Cardiac muscle cell (in vitro differentiated cells and primary cell): ENCODE measurements around the gene ERBB4. TPM values are rescaled to one million over a fixed set of nuclear protein-coding genes. Genes with fewer than 3 reads are reported as not detected.
"Not testable (repeated sequence)": the region's sequence is repeated elsewhere in the genome, so short reads cannot be mapped to it uniquely, and the experiment has no call there.

Experiments
- DNase-seq, 2 donors: peaks; one replicate each; pipeline versions ENCODE4 v3.0.0 to v3.0.0-alpha.2; 2010 to 2017; ENCODE audit warnings: low read depth in 1 of 2, low spot score in 1 of 2
- H3K27ac ChIP-seq: fragments of 200-600 bp; sonication (generic); 2 replicates; pipeline ENCODE4 v1.5.1; 2016
- H3K27me3 ChIP-seq: fragments of 200-600 bp; sonication (generic); 2 replicates; pipeline ENCODE4 v1.6.0; 2016; ENCODE audit warnings: control low read depth
- H3K36me3 ChIP-seq: fragments of 200-600 bp; sonication (generic); 2 replicates; pipeline ENCODE4 v1.5.1; 2016; ENCODE audit warnings: control low read depth
- H3K4me1 ChIP-seq: fragments of 200-600 bp; sonication (generic); 2 replicates; pipeline ENCODE4 v1.8.1; 2017; ENCODE audit warnings: low read depth, mild to moderate bottlenecking, mixed run types
- H3K4me3 ChIP-seq: fragments of 200-600 bp; sonication (generic); 2 replicates; pipeline ENCODE4 v1.5.1; 2016; ENCODE audit warnings: mild to moderate bottlenecking
- H3K9me3 ChIP-seq: fragments of 200-600 bp; sonication (generic); 2 replicates; pipeline ENCODE4 v1.5.1; 2017; ENCODE audit warnings: low read depth, mild to moderate bottlenecking, control low read depth
- polyA plus RNA-seq: library from polyadenylated mRNA; unstranded; fragments of >200 nt; fragmentation: Nextera tagmentation; extraction: Ambion mirVana; gene quantifications from 2 replicates; pipeline ENCODE4 v1.2.1, GENCODE V29; 2016
- total RNA-seq: library from RNA; depleted of rRNA; stranded (reverse); fragments of >200 nt; gene quantifications from 2 replicates; pipeline ENCODE4 v1.2.3, GENCODE V29; 2016
- TF ChIP-seq, protein P1 (sequence below): IDR thresholded peaks from 2 replicates; pipeline ENCODE4 v1.5.1; 2012; ENCODE audit warnings: low read depth, mild to moderate bottlenecking, low read length

The ERBB4 gene
- total and polyA plus RNA-seq, 2 experiments from 2014 or later = 38.1 to 42.1 TPM

GRCh38 chr2:211591426-211591825, 947.2 kb downstream of the ERBB4 start:
- peak in 1 of 2 donors; percentile 71 for DNase-seq
- H3K9me3 ChIP-seq = no peaks in the 10 kb centered on the region
- TF ChIP-seq, protein P1, sequence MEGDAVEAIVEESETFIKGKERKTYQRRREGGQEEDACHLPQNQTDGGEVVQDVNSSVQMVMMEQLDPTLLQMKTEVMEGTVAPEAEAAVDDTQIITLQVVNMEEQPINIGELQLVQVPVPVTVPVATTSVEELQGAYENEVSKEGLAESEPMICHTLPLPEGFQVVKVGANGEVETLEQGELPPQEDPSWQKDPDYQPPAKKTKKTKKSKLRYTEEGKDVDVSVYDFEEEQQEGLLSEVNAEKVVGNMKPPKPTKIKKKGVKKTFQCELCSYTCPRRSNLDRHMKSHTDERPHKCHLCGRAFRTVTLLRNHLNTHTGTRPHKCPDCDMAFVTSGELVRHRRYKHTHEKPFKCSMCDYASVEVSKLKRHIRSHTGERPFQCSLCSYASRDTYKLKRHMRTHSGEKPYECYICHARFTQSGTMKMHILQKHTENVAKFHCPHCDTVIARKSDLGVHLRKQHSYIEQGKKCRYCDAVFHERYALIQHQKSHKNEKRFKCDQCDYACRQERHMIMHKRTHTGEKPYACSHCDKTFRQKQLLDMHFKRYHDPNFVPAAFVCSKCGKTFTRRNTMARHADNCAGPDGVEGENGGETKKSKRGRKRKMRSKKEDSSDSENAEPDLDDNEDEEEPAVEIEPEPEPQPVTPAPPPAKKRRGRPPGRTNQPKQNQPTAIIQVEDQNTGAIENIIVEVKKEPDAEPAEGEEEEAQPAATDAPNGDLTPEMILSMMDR = no peak
- H3K27me3 ChIP-seq = no peaks in the 10 kb centered on the region
- no peaks in the 10 kb centered on the region for H3K36me3 ChIP-seq
- no peak overlapping the region for H3K4me3 ChIP-seq
- H3K27ac ChIP-seq = peak overlapping the region; percentile 96
- peaks cover 28% of the 10 kb centered on the region for H3K4me1 ChIP-seq

DNA sequence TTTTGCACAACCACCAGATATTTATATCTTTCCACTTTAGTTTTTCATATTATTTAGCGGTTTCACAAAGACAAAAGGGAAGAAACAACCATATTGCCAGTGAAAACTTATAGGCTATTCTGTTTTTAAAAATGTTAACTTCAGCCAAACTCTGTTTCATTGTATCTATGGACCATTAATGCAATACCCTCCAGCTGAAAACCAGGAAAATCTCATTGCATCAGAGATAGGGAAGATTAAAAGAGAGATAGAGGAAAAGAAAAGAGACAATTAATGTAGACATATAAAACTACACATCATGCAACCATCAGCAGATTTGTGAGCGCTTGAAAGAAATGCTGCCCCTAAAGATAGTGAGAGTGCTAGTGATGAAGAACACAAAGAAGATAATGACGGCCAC, 970.2 kb downstream of the ERBB4 start:
- no peak overlapping the region for H3K4me3 ChIP-seq
- H3K27me3 ChIP-seq = no peaks in the 10 kb centered on the region
- H3K4me1 ChIP-seq = no peaks in the 10 kb centered on the region
- DNase-seq = no peak
- no peaks in the 10 kb centered on the region for H3K9me3 ChIP-seq
- TF ChIP-seq, protein P1 = no peak
- no peaks in the 10 kb centered on the region for H3K36me3 ChIP-seq
- no peak overlapping the region for H3K27ac ChIP-seq

DNA sequence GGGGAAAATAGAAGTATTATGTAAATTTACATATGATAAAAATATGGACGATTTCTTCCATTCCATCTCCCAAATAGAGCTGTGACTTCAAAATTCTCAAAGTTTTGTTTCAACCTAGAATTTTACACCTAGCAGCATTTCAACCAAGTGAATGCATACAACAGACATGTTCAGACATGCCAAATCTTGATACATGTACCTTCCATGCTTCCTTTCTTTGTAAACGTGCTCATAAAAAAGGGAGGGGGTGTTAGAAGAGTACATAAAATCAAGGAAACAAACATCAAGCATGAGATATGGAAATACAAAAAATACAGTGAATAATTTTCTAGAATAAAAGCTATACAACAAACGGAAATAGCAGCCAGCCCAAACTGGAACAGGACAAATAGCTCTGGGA, 974.2 kb downstream of the ERBB4 start:
- no peak for DNase-seq
- peaks cover 7% of the 10 kb centered on the region for H3K36me3 ChIP-seq
- no peak overlapping the region for H3K4me3 ChIP-seq
- no peak overlapping the region for H3K27ac ChIP-seq
- no peaks in the 10 kb centered on the region for H3K4me1 ChIP-seq
- H3K9me3 ChIP-seq = no peaks in the 10 kb centered on the region
- H3K27me3 ChIP-seq = no peaks in the 10 kb centered on the region
- TF ChIP-seq, protein P1 = no peak

GRCh38 chr2:211545582-211545981, 993.0 kb downstream of the ERBB4 start:
- no peak for DNase-seq
- Histone ChIP-seq H3K4me1 (peaks cover 4% of the 10 kb centered on the region), H3K27me3 (no peaks in the 10 kb centered on the region), H3K9me3 (no peaks in the 10 kb centered on the region), H3K27ac (no peak overlapping the region), H3K36me3 (no peaks in the 10 kb centered on the region), H3K4me3 (no peak overlapping the region)
- TF ChIP-seq, protein P1 = no peak

DNA sequence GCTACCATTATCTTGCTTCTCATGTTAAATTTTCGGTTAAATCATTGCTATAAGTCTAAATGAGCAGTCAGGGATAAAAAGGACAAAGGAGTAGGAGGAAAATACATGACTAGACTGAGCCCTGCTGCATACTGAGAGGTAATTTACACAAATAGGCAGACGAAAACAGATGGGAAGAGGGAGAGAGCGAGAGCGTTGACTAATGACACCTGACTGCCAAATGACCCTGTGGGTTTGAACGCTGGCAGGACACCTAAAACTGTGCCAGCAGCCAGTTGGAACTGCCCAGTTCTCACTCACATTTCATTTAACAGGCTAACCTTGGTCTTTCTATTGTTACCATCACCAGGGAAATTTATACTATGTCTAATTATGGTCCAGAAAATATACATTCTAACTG, 1004.0 kb downstream of the ERBB4 start:
- peak in 1 of 2 donors; percentile 1 for DNase-seq
- H3K27ac ChIP-seq = peak overlapping the region; percentile 0
- no peaks in the 10 kb centered on the region for H3K9me3 ChIP-seq
- no peaks in the 10 kb centered on the region for H3K27me3 ChIP-seq
- H3K36me3 ChIP-seq = no peaks in the 10 kb centered on the region
- no peak overlapping the region for H3K4me3 ChIP-seq
- TF ChIP-seq, protein P1 = no peak
- H3K4me1 ChIP-seq = no peaks in the 10 kb centered on the region

DNA sequence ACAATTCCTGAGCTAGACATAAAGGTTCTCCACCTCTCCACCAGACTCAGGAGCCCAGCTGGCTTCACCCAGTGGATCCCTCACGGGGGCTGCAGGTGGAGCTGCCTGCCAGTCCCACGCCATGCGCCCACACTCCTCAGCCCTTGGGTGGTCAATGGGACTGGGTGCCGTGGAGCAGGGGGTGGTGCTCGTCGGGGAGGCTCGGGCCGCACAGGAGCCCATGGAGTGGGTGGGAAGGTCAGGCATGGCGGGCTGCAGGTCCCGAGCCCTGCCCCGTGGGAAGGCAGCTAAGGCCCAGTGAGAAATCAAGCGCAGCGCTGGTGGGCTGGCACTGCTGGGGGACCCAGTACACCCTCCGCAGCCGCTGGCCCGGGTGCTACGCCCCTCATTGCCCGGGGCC, 1014.4 kb downstream of the ERBB4 start:
- H3K9me3 ChIP-seq, DNase-seq, H3K36me3 ChIP-seq, H3K4me3 ChIP-seq, H3K27ac ChIP-seq, H3K4me1 ChIP-seq, H3K27me3 ChIP-seq: not testable (repeated sequence)
